H1 (cell line): ENCODE measurements around the gene VIM. TPM values are rescaled to one million over a fixed set of nuclear protein-coding genes. Genes with fewer than 3 reads are reported as not detected.
"Not testable (repeated sequence)": the region's sequence is repeated elsewhere in the genome, so short reads cannot be mapped to it uniquely, and the experiment has no call there.

Experiments used
- CTCF ChIA-PET: fragments of 300-600 bp; sonication (Branson Sonifier 250); formaldehyde crosslinking; loops from one replicate; lab custom pipeline; 2021; ENCODE audit not compliant: partially characterized antibody; lab: Charles Lee
- POLR2A ChIA-PET: fragments of 300-600 bp; sonication (Branson Sonifier 250); formaldehyde crosslinking; loops from one replicate; lab custom pipeline; 2021; ENCODE audit warnings: inconsistent platforms; ENCODE audit not compliant: partially characterized antibody; lab: Charles Lee
- DNase-seq, 2 experiments: peaks; one replicate each; pipeline versions ENCODE4 v3.0.0 to v3.0.0-alpha.2; 2010 to 2022; ENCODE audit warnings: low spot score in 2 of 2, low read depth in 1 of 2, mixed read lengths in 1 of 2
- FAIRE-seq: peaks from 2 replicates; lab custom pipeline; 2011; peaks lifted over from hg19 to GRCh38; lab: Jason Lieb, UNC
- H2AFZ ChIP-seq: 2 replicates; pipeline ENCODE4 v1.8.1; 2012; ENCODE audit warnings: low read length, inconsistent platforms
- H2AK5ac ChIP-seq: 2 replicates; pipeline ENCODE4 v1.6.1; 2013; ENCODE audit warnings: low read depth, low read length
- H2BK120ac ChIP-seq: replicated peaks from 2 replicates; pipeline ENCODE3; 2013; ENCODE audit warnings: low read depth, low read length, inconsistent platforms
- H2BK12ac ChIP-seq: 2 replicates; pipeline ENCODE4 v1.6.1; 2013; ENCODE audit warnings: low read depth, low read length
- H2BK15ac ChIP-seq: 2 replicates; pipeline ENCODE4 v1.6.1; 2013; ENCODE audit warnings: low read length
- H2BK20ac ChIP-seq: 2 replicates; pipeline ENCODE4 v1.6.1; 2013; ENCODE audit warnings: low read length
- H2BK5ac ChIP-seq: 2 replicates; pipeline ENCODE4 v1.6.1; 2013; ENCODE audit warnings: low read depth, low read length
- H3K14ac ChIP-seq: 2 replicates; pipeline ENCODE4 v1.6.1; 2013; ENCODE audit warnings: inconsistent platforms; ENCODE audit not compliant: insufficient read length
- H3K18ac ChIP-seq: 2 replicates; pipeline ENCODE4 v1.6.1; 2013; ENCODE audit warnings: low read length; ENCODE audit errors: extremely low read depth
- H3K23ac ChIP-seq: 2 replicates; pipeline ENCODE4 v1.6.1; 2013; ENCODE audit warnings: inconsistent platforms; ENCODE audit not compliant: insufficient read length
- H3K23me2 ChIP-seq: 2 replicates; pipeline ENCODE4 v1.6.1; 2013; ENCODE audit warnings: low read depth, low read length
- H3K27ac ChIP-seq: 2 replicates; pipeline ENCODE4 v1.6.1; 2011; ENCODE audit warnings: low read depth, low read length, inconsistent platforms
- H3K27me3 ChIP-seq, 4 experiments: replicated peaks in 1 of 4; 1 replicate in 1 of 4; 2 replicates in 3 of 4; pipeline versions ENCODE4 v1.6.1 to v1.8.1; 2011 to 2013; ENCODE audit warnings: low read length in 3 of 4, mild to moderate bottlenecking in 3 of 4, inconsistent platforms in 2 of 4, mixed read lengths in 2 of 4, moderate library complexity in 1 of 4; ENCODE audit not compliant: control insufficient read depth in 3 of 4, insufficient read depth in 3 of 4; ENCODE audit errors: extremely low read depth in 1 of 4
- H3K36me3 ChIP-seq, 4 experiments: 2 replicates each; pipeline versions ENCODE4 v1.6.1 to v1.8.1; 2011 to 2013; ENCODE audit warnings: mild to moderate bottlenecking in 4 of 4, low read length in 3 of 4, moderate library complexity in 2 of 4, control low read depth in 1 of 4, inconsistent platforms in 1 of 4; ENCODE audit not compliant: insufficient read depth in 4 of 4, control insufficient read depth in 2 of 4
- H3K4ac ChIP-seq: replicated peaks from 2 replicates; pipeline ENCODE3; 2013; ENCODE audit warnings: low read length, low read depth, mixed read lengths, inconsistent platforms; ENCODE audit not compliant: insufficient read length
- H3K4me1 ChIP-seq, 4 experiments: replicated peaks in 1 of 4; 1 replicate in 1 of 4; 2 replicates in 3 of 4; pipeline versions ENCODE4 v1.6.1 to v1.8.1; 2011 to 2013; ENCODE audit warnings: low read length in 3 of 4, inconsistent platforms in 2 of 4, mixed read lengths in 1 of 4; ENCODE audit not compliant: insufficient read depth in 4 of 4, control insufficient read depth in 3 of 4
- H3K4me2 ChIP-seq, 2 experiments: 2 replicates each; pipeline versions ENCODE4 v1.6.1 to v1.8.1; 2011 to 2013; ENCODE audit warnings: low read depth in 2 of 2, low read length in 2 of 2, control low read depth in 1 of 2, inconsistent platforms in 1 of 2, mild to moderate bottlenecking in 1 of 2; ENCODE audit not compliant: insufficient read depth in 1 of 2
- H3K4me3 ChIP-seq, 4 experiments: fragments of 200-600, 300-600 bp in 1 of 4; sonication (generic), shearing (Covaris generic), sonication (Bioruptor Twin) in 1 of 4; 2 replicates each; pipeline versions ENCODE4 v1.5.1 to v1.8.1; 2011 to 2016; ENCODE audit warnings: low read length in 4 of 4, low read depth in 3 of 4, control low read depth in 2 of 4, inconsistent platforms in 2 of 4, mild to moderate bottlenecking in 2 of 4, mixed read lengths in 1 of 4, moderate library complexity in 1 of 4; ENCODE audit not compliant: insufficient read depth in 2 of 4; ENCODE audit errors: extremely low read depth in 1 of 4
- H3K56ac ChIP-seq: replicated peaks from 2 replicates; pipeline ENCODE3; 2013; ENCODE audit warnings: low read depth, mild to moderate bottlenecking, mixed read lengths, low read length, inconsistent platforms; ENCODE audit not compliant: insufficient read length
- H3K79me1 ChIP-seq: 2 replicates; pipeline ENCODE4 v1.6.1; 2013; ENCODE audit warnings: low read depth, low read length, control low read depth
- H3K79me2 ChIP-seq, 2 experiments: 2 replicates each; pipeline versions ENCODE4 v1.6.1 to v1.8.1; 2012 to 2013; ENCODE audit warnings: low read length in 2 of 2, mild to moderate bottlenecking in 2 of 2, inconsistent platforms in 1 of 2; ENCODE audit not compliant: insufficient read depth in 2 of 2, control insufficient read depth in 1 of 2
- H3K9ac ChIP-seq, 4 experiments: replicated peaks in 1 of 4; 1 replicate in 1 of 4; 2 replicates in 3 of 4; pipeline versions ENCODE4 v1.6.1 to v1.8.1; 2011 to 2013; ENCODE audit warnings: low read depth in 3 of 4, low read length in 3 of 4, control low read depth in 2 of 4, mild to moderate bottlenecking in 2 of 4, moderate library complexity in 2 of 4, inconsistent platforms in 1 of 4; ENCODE audit errors: extremely low read depth in 1 of 4
- H3K9me3 ChIP-seq, 2 experiments: 2 replicates each; pipeline versions ENCODE4 v1.6.1 to v1.8.1; 2012 to 2013; ENCODE audit warnings: mild to moderate bottlenecking in 2 of 2, moderate library complexity in 2 of 2, control low read depth in 1 of 2, inconsistent platforms in 1 of 2, low read depth in 1 of 2, low read length in 1 of 2, mixed read lengths in 1 of 2; ENCODE audit not compliant: insufficient read depth in 2 of 2
- H4K20me1 ChIP-seq, 2 experiments: replicated peaks in 1 of 2; 2 replicates each; pipeline versions ENCODE3 to v1.8.1; 2011 to 2013; ENCODE audit warnings: inconsistent platforms in 2 of 2, low read length in 2 of 2, mild to moderate bottlenecking in 1 of 2; ENCODE audit not compliant: insufficient read depth in 2 of 2, control insufficient read depth in 1 of 2
- H4K5ac ChIP-seq: 2 replicates; pipeline ENCODE4 v1.6.1; 2013; ENCODE audit warnings: low read length, low read depth, mixed read lengths, inconsistent platforms; ENCODE audit not compliant: insufficient read length
- H4K8ac ChIP-seq: 2 replicates; pipeline ENCODE4 v1.8.0; 2013; ENCODE audit warnings: mild to moderate bottlenecking, moderate library complexity, low read length, inconsistent platforms; ENCODE audit not compliant: insufficient read depth; ENCODE audit errors: extremely low read depth
- H4K91ac ChIP-seq: replicated peaks from 2 replicates; pipeline ENCODE3; 2013; ENCODE audit warnings: low read length, mixed read lengths, inconsistent platforms; ENCODE audit not compliant: insufficient read length
- WGBS, 2 experiments: shearing (Covaris generic) in 1 of 2; methylation state at CpG; one replicate each; pipeline versions ENCODE4 v1.1.6 to v1.1.7; 2013 to 2015; ENCODE audit warnings: low lambda C conversion rate in 2 of 2, mixed read lengths in 2 of 2, inconsistent platforms in 1 of 2, low coverage in 1 of 2, missing lambda C conversion rate in 1 of 2; ENCODE audit not compliant: insufficient replicate concordance in 2 of 2, insufficient coverage in 1 of 2, insufficient read length in 1 of 2; ENCODE audit errors: extremely low coverage in 1 of 2, missing lambda C conversion rate in 1 of 2; 5-methylcytosine and 5-hydroxymethylcytosine counted together
- polyA plus RNA-seq, 7 experiments: library from polyadenylated mRNA; depleted of rRNA in 3 of 7; stranded (reverse) in 5 of 7; unstranded in 2 of 7; fragments of >200 nt in 5 of 7; fragments of 200-250 nt in 2 of 7; gene quantifications; 1 replicate in 5 of 7; 2 replicates in 1 of 7; 4 replicates in 1 of 7; pipeline versions ENCODE4 v1.2.1 to v1.2.3, GENCODE V29; 2011 to 2013; ENCODE audit warnings: missing spikeins in 2 of 7, mixed read lengths in 2 of 7
- total RNA-seq: library from RNA; stranded (reverse); fragmentation: NEBNext Ultra II Directional; extraction: Animal tissue kit (Norgen Biotek cat#: 25700); gene quantifications from 2 replicates; pipeline ENCODE4 v1.2.1, GENCODE V29; 2021

Gene VIM
- total and polyA plus RNA-seq, 2 of the 8 experiments (the other 6 are each of a cell fraction or from before 2014, with no cell fraction given): 347 to 372 TPM

GRCh38 chr10:17254543-17255050 lies 26.6 kb downstream of the VIM start:
- POLR2A ChIA-PET, H3K79me1 ChIP-seq, H2BK15ac ChIP-seq, H4K8ac ChIP-seq, FAIRE-seq, H4K20me1 ChIP-seq, H3K9me3 ChIP-seq, H3K4me3 ChIP-seq, H3K27ac ChIP-seq, H3K79me2 ChIP-seq, H3K4me1 ChIP-seq, H4K5ac ChIP-seq, H3K23me2 ChIP-seq, H2BK12ac ChIP-seq, H3K9ac ChIP-seq, DNase-seq, H3K14ac ChIP-seq, H2BK120ac ChIP-seq, H3K36me3 ChIP-seq, H2BK5ac ChIP-seq, H2BK20ac ChIP-seq, H3K18ac ChIP-seq, H3K56ac ChIP-seq, H2AFZ ChIP-seq, H4K91ac ChIP-seq, H3K4me2 ChIP-seq, H2AK5ac ChIP-seq, H3K4ac ChIP-seq, H3K23ac ChIP-seq, H3K27me3 ChIP-seq: not testable (repeated sequence)
- WGBS, 2 experiments: 80% methylated on average over 2 of the region's 2 CpGs; no CpG with 5 or more reads in 1 of the 2 experiments
- CTCF ChIA-PET: interaction anchor here (0.6 to 3.9 kb wide), 17 partner anchors 12 to 426 kb away, joined by 3 to 11 read pairs (median 3); no protein-coding TSS in a partner anchor
